PC-9 (cell line): ENCODE results near the gene NOP53.

ENCODE experiments used
- CTCF ChIP-seq: fragments of 200-600 bp; sonication (generic); conservative IDR thresholded peaks from 2 replicates; pipeline ENCODE4 v1.6.1; 2017; ENCODE audit warnings: mixed run types, antibody characterized with exemption, mild to moderate bottlenecking, moderate library complexity
- EZH2 ChIP-seq: fragments of 200-600 bp; sonication (generic); IDR thresholded peaks from 2 replicates; pipeline ENCODE4 v1.8.0; 2017; ENCODE audit warnings: antibody characterized with exemption, low read depth

DNA sequence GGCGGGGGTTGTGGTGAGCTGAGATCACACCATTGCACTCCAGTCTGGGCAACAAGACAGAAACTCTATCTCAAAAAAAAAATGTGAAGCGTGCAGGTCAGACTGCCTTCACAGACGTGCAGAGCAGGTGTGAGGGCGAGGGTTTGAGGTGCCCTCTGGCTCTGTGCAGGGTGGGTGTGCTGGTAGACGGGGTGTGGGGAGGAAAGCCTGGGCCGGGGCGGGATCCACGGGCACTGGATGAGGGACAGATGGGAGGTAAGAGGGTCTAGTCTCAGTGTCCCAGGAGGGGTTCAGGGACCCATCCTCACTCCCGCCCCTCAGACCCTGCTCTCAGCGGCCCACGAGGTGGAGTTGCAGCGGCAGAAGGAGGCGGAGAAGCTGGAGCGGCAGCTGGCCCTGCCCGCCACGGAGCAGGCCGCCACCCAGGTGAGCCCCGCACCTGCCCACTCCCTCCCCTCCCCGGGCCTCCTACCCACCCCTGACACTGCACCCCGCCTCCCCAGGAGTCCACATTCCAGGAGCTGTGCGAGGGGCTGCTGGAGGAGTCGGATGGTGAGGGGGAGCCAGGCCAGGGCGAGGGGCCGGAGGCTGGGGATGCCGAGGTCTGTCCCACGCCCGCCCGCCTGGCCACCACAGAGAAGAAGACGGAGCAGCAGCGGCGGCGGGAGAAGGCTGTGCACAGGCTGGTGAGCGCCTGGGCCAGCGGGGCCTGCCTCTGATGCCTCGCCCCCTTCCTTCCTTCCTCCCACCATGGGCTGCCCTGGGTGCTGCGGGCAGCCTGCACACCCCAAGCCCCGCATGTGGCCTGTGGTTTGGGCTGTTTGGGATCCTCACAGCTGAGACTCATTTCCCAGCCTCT lies 9.1 kb downstream of the NOP53 start:
- no peak for TF ChIP-seq CTCF
- no peak for TF ChIP-seq EZH2
